GM19023 (cell line): ENCODE measurements around the gene CES3.

Experiments
- ATAC-seq: cut with Tn5 transposase; IDR thresholded peaks from one replicate; pipeline ENCODE4 v1.9.1; 2021; ENCODE audit warnings: mild to moderate bottlenecking, moderate library complexity; ENCODE audit not compliant: unreplicated experiment

The CES3 gene

GRCh38 chr16:67000384-67001351 is 39.6 kb downstream of the CES3 start:
- ATAC-seq, result no peak

- ATAC-seq, result no peak
Observed at GRCh38 chr16:67001726-67002125, 40.7 kb downstream of the CES3 start.

- no peak for ATAC-seq
Observed at GRCh38 chr16:67006930-67007658, 46.0 kb downstream of the CES3 start.

GRCh38 chr16:67009158-67009557 is 48.1 kb downstream of the CES3 start:
- no peak for ATAC-seq

- no peak for ATAC-seq
Observed at GRCh38 chr16:67011274-67011673, 50.2 kb downstream of the CES3 start.

GRCh38 chr16:67013233-67013822 is 52.3 kb downstream of the CES3 start:
- ATAC-seq, result peak; percentile 6

- ATAC-seq, result peak; percentile 42
Observed at GRCh38 chr16:67013823-67014633, 53.0 kb downstream of the CES3 start.

- ATAC-seq, result no peak
Observed at GRCh38 chr16:67014634-67015312, 53.7 kb downstream of the CES3 start.

GRCh38 chr16:67015313-67015731 is 54.3 kb downstream of the CES3 start:
- ATAC-seq, result no peak

- ATAC-seq, result no peak
Observed at GRCh38 chr16:67016143-67016542, 55.1 kb downstream of the CES3 start.

GRCh38 chr16:67016681-67017420 is 55.8 kb downstream of the CES3 start:
- no peak for ATAC-seq

GRCh38 chr16:67017421-67017750 is 56.3 kb downstream of the CES3 start:
- ATAC-seq, result no peak

- peak; percentile 77 for ATAC-seq
Observed at GRCh38 chr16:67017810-67018488, 56.9 kb downstream of the CES3 start.

- no peak for ATAC-seq
Observed at GRCh38 chr16:67019171-67019570, 58.1 kb downstream of the CES3 start.

- no peak for ATAC-seq
Observed at GRCh38 chr16:67021321-67021720, 60.3 kb downstream of the CES3 start.

- ATAC-seq, result no peak
Observed at GRCh38 chr16:67022531-67023214, 61.6 kb downstream of the CES3 start.

GRCh38 chr16:67023689-67024088 is 62.6 kb downstream of the CES3 start:
- ATAC-seq, result no peak
